ENCODE results near the gene SLC26A9. TPM values are rescaled to one million over a fixed set of nuclear protein-coding genes. Genes with fewer than 3 reads are reported as not detected.

The SLC26A9 gene
- polyA plus RNA-seq, 1 donor from 2014 or later, result not detected

GRCh38 chr1:205947024-205947423 is 3.8 kb upstream of the SLC26A9 start:
- no peaks in the 10 kb centered on the region for H3K36me3 Mint-ChIP-seq
- H3K9me3 Mint-ChIP-seq, result no peaks in the 10 kb centered on the region
- H3K4me3 Mint-ChIP-seq, result no peak overlapping the region
- peaks cover 24% of the 10 kb centered on the region for H3K27me3 Mint-ChIP-seq
- H3K4me1 Mint-ChIP-seq, result peaks cover 0 to 3% (median 1%) of the 10 kb centered on the region in 3 donors
- no peak overlapping the region for H3K27ac Mint-ChIP-seq

GRCh38 chr1:205945069-205945468 is 1.8 kb upstream of the SLC26A9 start:
- H3K27me3 Mint-ChIP-seq, result peaks cover 34% of the 10 kb centered on the region
- H3K4me3 Mint-ChIP-seq, result no peak overlapping the region
- H3K27ac Mint-ChIP-seq, result no peak overlapping the region
- no peaks in the 10 kb centered on the region for H3K9me3 Mint-ChIP-seq
- no peaks in the 10 kb centered on the region for H3K36me3 Mint-ChIP-seq
- H3K4me1 Mint-ChIP-seq, result peaks cover 0 to 3% (median 1%) of the 10 kb centered on the region in 3 donors

GRCh38 chr1:205944525-205944924 is 1.3 kb upstream of the SLC26A9 start:
- no peak overlapping the region for H3K4me3 Mint-ChIP-seq
- H3K27ac Mint-ChIP-seq, result no peak overlapping the region
- no peaks in the 10 kb centered on the region for H3K9me3 Mint-ChIP-seq
- peaks cover 0 to 3% (median 3%) of the 10 kb centered on the region in 3 donors for H3K4me1 Mint-ChIP-seq
- H3K27me3 Mint-ChIP-seq, result peaks cover 35% of the 10 kb centered on the region
- H3K36me3 Mint-ChIP-seq, result no peaks in the 10 kb centered on the region

- no peak overlapping the region for H3K27ac Mint-ChIP-seq
- peaks cover 1% of the 10 kb centered on the region for H3K36me3 Mint-ChIP-seq
- H3K27me3 Mint-ChIP-seq, result peaks cover 44% of the 10 kb centered on the region
- H3K4me1 Mint-ChIP-seq, result peaks cover 0 to 3% (median 1%) of the 10 kb centered on the region in 3 donors
- no peaks in the 10 kb centered on the region for H3K9me3 Mint-ChIP-seq
- no peak overlapping the region for H3K4me3 Mint-ChIP-seq
Measured at GRCh38 chr1:205942631-205943159, 561 bp downstream of the SLC26A9 start.

GRCh38 chr1:205940710-205941109 is 2.5 kb downstream of the SLC26A9 start:
- Mint-ChIP-seq H3K4me1 (peaks cover 0 to 2% (median 0%) of the 10 kb centered on the region in 3 donors), H3K27ac (peak overlapping the region in 1 of 3 donors; percentile 46), H3K9me3 (no peaks in the 10 kb centered on the region), H3K36me3 (peaks cover 1% of the 10 kb centered on the region), H3K27me3 (peaks cover 46% of the 10 kb centered on the region), H3K4me3 (no peak overlapping the region)

GRCh38 chr1:205939690-205940330 is 3.4 kb downstream of the SLC26A9 start:
- Mint-ChIP-seq H3K27me3 (peaks cover 41% of the 10 kb centered on the region), H3K36me3 (peaks cover 1% of the 10 kb centered on the region), H3K4me3 (no peak overlapping the region), H3K27ac (no peak overlapping the region), H3K4me1 (peaks cover 0 to 2% (median 0%) of the 10 kb centered on the region in 3 donors), H3K9me3 (no peaks in the 10 kb centered on the region)

- H3K4me3 Mint-ChIP-seq, result no peak overlapping the region
- no peak overlapping the region for H3K27ac Mint-ChIP-seq
Measured at GRCh38 chr1:205938682-205939081, 4.6 kb downstream of the SLC26A9 start.

GRCh38 chr1:205936846-205937586 is 6.2 kb downstream of the SLC26A9 start:
- Mint-ChIP-seq H3K27me3 (peaks cover 28% of the 10 kb centered on the region), H3K27ac (no peak overlapping the region), H3K9me3 (no peaks in the 10 kb centered on the region), H3K4me1 (peaks cover 0 to 2% (median 0%) of the 10 kb centered on the region in 3 donors), H3K36me3 (peaks cover 1% of the 10 kb centered on the region), H3K4me3 (no peak overlapping the region)

More at GRCh38 chr1:205938682-205939081, 4.6 kb downstream of the SLC26A9 start:
- H3K9me3 Mint-ChIP-seq, result no peaks in the 10 kb centered on the region
- peaks cover 0 to 2% (median 0%) of the 10 kb centered on the region in 3 donors for H3K4me1 Mint-ChIP-seq
- H3K27me3 Mint-ChIP-seq, result peaks cover 37% of the 10 kb centered on the region
- H3K36me3 Mint-ChIP-seq, result peaks cover 1% of the 10 kb centered on the region

- Mint-ChIP-seq H3K4me1 (peaks cover 0 to 2% (median 0%) of the 10 kb centered on the region in 3 donors), H3K4me3 (no peak overlapping the region), H3K36me3 (peaks cover 1% of the 10 kb centered on the region), H3K27me3 (peaks cover 24% of the 10 kb centered on the region), H3K27ac (peak overlapping the region in 1 of 3 donors; percentile 17), H3K9me3 (no peaks in the 10 kb centered on the region)
Measured at GRCh38 chr1:205936311-205936710, 6.9 kb downstream of the SLC26A9 start.

- peaks cover 23% of the 10 kb centered on the region for H3K27me3 Mint-ChIP-seq
- H3K9me3 Mint-ChIP-seq, result no peaks in the 10 kb centered on the region
- H3K4me3 Mint-ChIP-seq, result no peak overlapping the region
- peaks cover 0 to 2% (median 0%) of the 10 kb centered on the region in 3 donors for H3K4me1 Mint-ChIP-seq
- H3K36me3 Mint-ChIP-seq, result peaks cover 1% of the 10 kb centered on the region
- H3K27ac Mint-ChIP-seq, result peak overlapping the region in 1 of 3 donors; percentile 65
Measured at GRCh38 chr1:205935869-205936268, 7.4 kb downstream of the SLC26A9 start.

GRCh38 chr1:205934788-205935187 is 8.5 kb downstream of the SLC26A9 start:
- H3K27me3 Mint-ChIP-seq, result peaks cover 18% of the 10 kb centered on the region
- H3K27ac Mint-ChIP-seq, result no peak overlapping the region
- peaks cover 1% of the 10 kb centered on the region for H3K36me3 Mint-ChIP-seq
- peaks cover 0 to under 1% (median 0%) of the 10 kb centered on the region in 3 donors for H3K4me1 Mint-ChIP-seq
- no peaks in the 10 kb centered on the region for H3K9me3 Mint-ChIP-seq
- no peak overlapping the region for H3K4me3 Mint-ChIP-seq

GRCh38 chr1:205933671-205934618 is 9.3 kb downstream of the SLC26A9 start:
- peaks cover 1% of the 10 kb centered on the region for H3K36me3 Mint-ChIP-seq
- H3K4me1 Mint-ChIP-seq, result no peaks in the 10 kb centered on the region
- H3K9me3 Mint-ChIP-seq, result no peaks in the 10 kb centered on the region
- peaks cover 15% of the 10 kb centered on the region for H3K27me3 Mint-ChIP-seq
- peak overlapping the region in 1 of 3 donors; percentile 50 for H3K27ac Mint-ChIP-seq
- H3K4me3 Mint-ChIP-seq, result no peak overlapping the region

- Mint-ChIP-seq H3K27ac (no peak overlapping the region), H3K4me1 (no peaks in the 10 kb centered on the region), H3K27me3 (peaks cover 10% of the 10 kb centered on the region), H3K9me3 (no peaks in the 10 kb centered on the region), H3K36me3 (no peaks in the 10 kb centered on the region), H3K4me3 (no peak overlapping the region)
Measured at GRCh38 chr1:205932776-205933175, 10.5 kb downstream of the SLC26A9 start.

- H3K36me3 Mint-ChIP-seq, result peaks cover 3% of the 10 kb centered on the region
- no peak overlapping the region for H3K27ac Mint-ChIP-seq
- peaks cover 4% of the 10 kb centered on the region for H3K27me3 Mint-ChIP-seq
- no peaks in the 10 kb centered on the region for H3K9me3 Mint-ChIP-seq
- H3K4me1 Mint-ChIP-seq, result no peaks in the 10 kb centered on the region
- H3K4me3 Mint-ChIP-seq, result no peak overlapping the region
Measured at GRCh38 chr1:205930799-205931281, 12.4 kb downstream of the SLC26A9 start.
